CD4-positive, CD25-positive, alpha-beta regulatory T cell (primary cell): ENCODE results near the gene FGFR2. TPM values are rescaled to one million over a fixed set of nuclear protein-coding genes. Genes with fewer than 3 reads are reported as not detected.
A peak's percentile ranks its signal among the peaks of the same experiment; 100 is the strongest.

Experiments used
- ATAC-seq, 2 donors: fragments of 150-1000 bp; cut with Tn5 transposase; one replicate each; pipeline ENCODE4 v1.10.0; 2021; ENCODE audit warnings: low read depth in 2 of 2, moderate number of reproducible peaks in 2 of 2, moderate library complexity in 1 of 2
- DNase-seq, 3 donors: peaks; one replicate each; pipeline versions ENCODE4 v3.0.0 to v3.0.0-alpha.2; 2012 to 2022; ENCODE audit warnings: mixed read lengths in 1 of 3
- H3K27ac ChIP-seq: one replicate; pipeline ENCODE4 v1.7.0; 2013; ENCODE audit warnings: mild to moderate bottlenecking, low read length; ENCODE audit not compliant: insufficient read depth, poor library complexity, severe bottlenecking
- H3K27me3 ChIP-seq: one replicate; pipeline ENCODE4 v1.7.0; 2013; ENCODE audit warnings: low read length; ENCODE audit not compliant: control insufficient read depth, insufficient read depth
- H3K36me3 ChIP-seq: one replicate; pipeline ENCODE4 v1.7.0; 2013; ENCODE audit warnings: mild to moderate bottlenecking, low read length, moderate library complexity; ENCODE audit not compliant: control insufficient read depth, insufficient read depth
- H3K4me1 ChIP-seq: 2 replicates; pipeline ENCODE4 v1.7.0; 2013; ENCODE audit warnings: mild to moderate bottlenecking, low read length; ENCODE audit not compliant: insufficient read depth, control insufficient read depth, poor library complexity, severe bottlenecking
- H3K4me3 ChIP-seq: one replicate; pipeline ENCODE4 v1.7.0; 2013; ENCODE audit warnings: low read depth, mild to moderate bottlenecking, low read length, moderate library complexity
- H3K9me3 ChIP-seq, 2 experiments: 1 replicate in 1 of 2; 2 replicates in 1 of 2; pipeline ENCODE4 v1.7.0; 2013; ENCODE audit warnings: low read length in 2 of 2, mild to moderate bottlenecking in 1 of 2, moderate library complexity in 1 of 2; ENCODE audit not compliant: control insufficient read depth in 2 of 2
- H3K27ac Mint-ChIP-seq, 3 donors: one replicate each; pipeline ENCODE4 v1.8.0; 2020 to 2022; ENCODE audit warnings: mild to moderate bottlenecking in 3 of 3, mixed read lengths in 3 of 3, moderate library complexity in 2 of 3
- H3K27me3 Mint-ChIP-seq: one replicate; pipeline ENCODE4 v1.8.0; 2022; ENCODE audit warnings: mild to moderate bottlenecking, mixed read lengths
- H3K36me3 Mint-ChIP-seq: one replicate; pipeline ENCODE4 v1.8.0; 2020; ENCODE audit warnings: mixed read lengths
- H3K4me1 Mint-ChIP-seq, 4 donors: one replicate each; pipeline ENCODE4 v1.8.0; 2020 to 2022; ENCODE audit warnings: mixed read lengths in 4 of 4, mild to moderate bottlenecking in 1 of 4
- H3K4me3 Mint-ChIP-seq, 4 donors: one replicate each; pipeline ENCODE4 v1.8.0; 2020 to 2022; ENCODE audit warnings: mild to moderate bottlenecking in 4 of 4, mixed read lengths in 4 of 4, moderate library complexity in 3 of 4
- H3K9me3 Mint-ChIP-seq, 7 donors: one replicate each; pipeline ENCODE4 v1.8.0; 2020 to 2022; ENCODE audit warnings: mixed read lengths in 7 of 7, mild to moderate bottlenecking in 3 of 7, moderate library complexity in 2 of 7
- polyA plus RNA-seq, 4 donors: library from polyadenylated mRNA; unstranded; fragments of 300-500 nt; fragmentation: Illumina TruSeq; gene quantifications; one replicate each; pipeline ENCODE4 v1.2.3, GENCODE V29; 2021
- total RNA-seq: library from RNA; stranded (reverse); gene quantifications from one replicate; pipeline ENCODE4 v1.2.3, GENCODE V29; 2022

FGFR2 gene
- 3.1 TPM for total RNA-seq
- under 1 TPM; 0.32 to 0.63 (median 0.49) TPM for polyA plus RNA-seq

- peaks cover 33% of the 10 kb centered on the region for H3K27me3 ChIP-seq
- H3K4me3 ChIP-seq = no peak within 1 kb of the TSS
- peaks cover 12% of the 10 kb centered on the region for H3K4me1 ChIP-seq
- no peaks in the 10 kb centered on the region for H3K9me3 ChIP-seq
- H3K9me3 Mint-ChIP-seq = no peaks in the 10 kb centered on the region
- ATAC-seq (peak in 1 of 2 donors; percentile 16), DNase-seq (peak in 1 of 3 donors; percentile 27)
- H3K27ac ChIP-seq = no peak within 1 kb of the TSS
- peaks cover 3% of the 10 kb centered on the region for H3K36me3 Mint-ChIP-seq
- no peak within 1 kb of the TSS for H3K27ac Mint-ChIP-seq
- peak within 1 kb of the TSS in 2 of 4 donors; percentile 36 to 63 for H3K4me3 Mint-ChIP-seq
- peaks cover 57% of the 10 kb centered on the region for H3K27me3 Mint-ChIP-seq
- peaks cover 0 to 8% (median 4%) of the 10 kb centered on the region in 4 donors for H3K4me1 Mint-ChIP-seq
- H3K36me3 ChIP-seq = no peaks in the 10 kb centered on the region
These were observed at the start of gene FGFR2 for GRCh38 chr10:121598263-121599249. TSS of gene FGFR2 (minus strand) at chr10:121598444. CDS start at chr10:121593817, 4,627 bp downstream.

GRCh38 chr10:121647401-121647800, 49.2 kb upstream of the FGFR2 start:
- Mint-ChIP-seq H3K4me1 (no peaks in the 10 kb centered on the region), H3K36me3 (no peaks in the 10 kb centered on the region), H3K27me3 (no peaks in the 10 kb centered on the region), H3K4me3 (no peak overlapping the region), H3K9me3 (no peaks in the 10 kb centered on the region), H3K27ac (no peak overlapping the region)
- H3K36me3 ChIP-seq = no peaks in the 10 kb centered on the region
- no peak overlapping the region for H3K27ac ChIP-seq
- H3K4me3 ChIP-seq = no peak overlapping the region
- no peaks in the 10 kb centered on the region for H3K4me1 ChIP-seq
- no peak for DNase-seq
- ATAC-seq = no peak
- H3K9me3 ChIP-seq = no peaks in the 10 kb centered on the region
- no peaks in the 10 kb centered on the region for H3K27me3 ChIP-seq

DNA sequence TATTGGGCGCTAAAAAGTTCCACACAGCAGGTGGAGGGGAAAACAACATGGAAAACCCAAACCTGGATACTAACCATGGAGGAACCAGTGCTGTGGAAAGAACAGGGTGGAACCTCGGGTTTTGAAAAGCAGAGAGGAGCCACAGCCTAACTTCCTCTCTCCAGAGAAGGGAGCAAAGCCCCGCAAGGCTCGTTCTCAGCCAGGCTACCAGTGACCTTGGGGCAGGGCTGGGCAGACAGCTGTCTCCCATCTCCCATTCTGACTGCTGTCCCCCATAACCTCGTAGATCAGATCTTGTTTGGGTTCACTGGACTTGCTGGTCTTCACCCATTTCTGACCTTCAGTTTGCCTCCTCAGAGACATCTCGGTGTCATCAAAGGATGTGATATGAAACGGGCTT, 47.5 kb upstream of the FGFR2 start:
- Mint-ChIP-seq H3K4me3 (no peak overlapping the region), H3K27me3 (no peaks in the 10 kb centered on the region), H3K36me3 (no peaks in the 10 kb centered on the region), H3K4me1 (no peaks in the 10 kb centered on the region), H3K9me3 (peaks cover 0 to 7% (median 1%) of the 10 kb centered on the region in 7 donors), H3K27ac (no peak overlapping the region)
- Histone ChIP-seq H3K36me3 (no peaks in the 10 kb centered on the region), H3K4me1 (no peaks in the 10 kb centered on the region), H3K9me3 (no peaks in the 10 kb centered on the region), H3K27ac (no peak overlapping the region), H3K27me3 (no peaks in the 10 kb centered on the region), H3K4me3 (no peak overlapping the region)
- ATAC-seq (no peak), DNase-seq (no peak)

DNA sequence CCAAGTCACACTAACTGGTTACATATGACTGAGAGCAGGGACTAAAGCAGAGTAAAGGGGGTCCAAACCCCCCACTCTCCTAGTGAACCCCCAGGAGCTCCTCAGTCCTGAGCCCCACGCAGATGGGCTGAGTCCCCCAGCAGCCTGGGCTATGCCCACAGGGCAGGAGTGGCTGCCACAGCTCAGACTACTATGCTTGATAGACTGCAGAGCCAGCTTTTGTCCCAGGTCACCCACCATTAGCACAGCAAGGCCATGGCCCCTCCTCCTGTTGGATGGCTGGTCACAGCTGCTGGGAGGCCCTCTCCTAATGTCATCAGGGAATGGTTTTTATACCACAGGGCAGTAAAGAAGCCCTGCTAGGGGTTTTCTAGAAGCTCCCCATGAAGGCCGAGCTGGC, 46.3 kb upstream of the FGFR2 start:
- no peak for DNase-seq
- Histone ChIP-seq H3K4me3 (no peak overlapping the region), H3K4me1 (no peaks in the 10 kb centered on the region), H3K36me3 (no peaks in the 10 kb centered on the region), H3K27me3 (no peaks in the 10 kb centered on the region), H3K9me3 (no peaks in the 10 kb centered on the region), H3K27ac (no peak overlapping the region)
- no peaks in the 10 kb centered on the region for H3K4me1 Mint-ChIP-seq
- no peaks in the 10 kb centered on the region for H3K36me3 Mint-ChIP-seq
- no peaks in the 10 kb centered on the region for H3K27me3 Mint-ChIP-seq
- ATAC-seq = no peak
- no peak overlapping the region for H3K27ac Mint-ChIP-seq
- H3K9me3 Mint-ChIP-seq = peaks cover 0 to 7% (median 1%) of the 10 kb centered on the region in 7 donors
- no peak overlapping the region for H3K4me3 Mint-ChIP-seq

DNA sequence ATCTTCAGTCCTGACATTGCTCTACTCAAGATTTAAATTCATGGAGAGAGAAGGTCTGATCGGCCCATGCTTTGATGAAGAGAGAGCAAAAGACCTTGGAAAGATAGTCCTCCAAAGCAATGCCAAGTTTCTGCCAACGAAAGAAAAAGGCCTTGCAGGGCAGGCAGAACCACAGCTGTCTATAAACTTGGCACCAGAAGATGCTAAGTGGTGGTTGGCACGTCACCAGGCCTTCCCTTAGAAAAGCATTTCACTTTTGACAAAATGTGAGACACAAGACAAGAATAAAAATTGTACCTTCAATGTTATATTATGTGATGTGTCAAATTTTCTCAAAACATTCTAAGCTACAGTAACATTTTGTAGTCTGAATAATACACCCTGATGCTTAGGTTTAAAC, 42.0 kb upstream of the FGFR2 start:
- Histone ChIP-seq H3K4me1 (no peaks in the 10 kb centered on the region), H3K27ac (no peak overlapping the region), H3K36me3 (no peaks in the 10 kb centered on the region), H3K9me3 (no peaks in the 10 kb centered on the region), H3K27me3 (no peaks in the 10 kb centered on the region), H3K4me3 (no peak overlapping the region)
- H3K4me1 Mint-ChIP-seq = no peaks in the 10 kb centered on the region
- peaks cover 1 to 7% (median 3%) of the 10 kb centered on the region in 7 donors for H3K9me3 Mint-ChIP-seq
- ATAC-seq (no peak), DNase-seq (no peak)
- H3K36me3 Mint-ChIP-seq = no peaks in the 10 kb centered on the region
- H3K27ac Mint-ChIP-seq = no peak overlapping the region
- no peaks in the 10 kb centered on the region for H3K27me3 Mint-ChIP-seq
- no peak overlapping the region for H3K4me3 Mint-ChIP-seq

- Mint-ChIP-seq H3K27ac (no peak overlapping the region), H3K4me1 (no peaks in the 10 kb centered on the region), H3K4me3 (no peak overlapping the region), H3K27me3 (no peaks in the 10 kb centered on the region), H3K36me3 (no peaks in the 10 kb centered on the region), H3K9me3 (peaks cover 1 to 7% (median 3%) of the 10 kb centered on the region in 7 donors)
- ATAC-seq = no peak
- DNase-seq = no peak
- no peaks in the 10 kb centered on the region for H3K36me3 ChIP-seq
- H3K9me3 ChIP-seq = no peaks in the 10 kb centered on the region
- no peaks in the 10 kb centered on the region for H3K27me3 ChIP-seq
- no peak overlapping the region for H3K27ac ChIP-seq
- H3K4me3 ChIP-seq = no peak overlapping the region
- no peaks in the 10 kb centered on the region for H3K4me1 ChIP-seq
These were observed 41.2 kb upstream of the FGFR2 start for GRCh38 chr10:121639416-121639815.

DNA sequence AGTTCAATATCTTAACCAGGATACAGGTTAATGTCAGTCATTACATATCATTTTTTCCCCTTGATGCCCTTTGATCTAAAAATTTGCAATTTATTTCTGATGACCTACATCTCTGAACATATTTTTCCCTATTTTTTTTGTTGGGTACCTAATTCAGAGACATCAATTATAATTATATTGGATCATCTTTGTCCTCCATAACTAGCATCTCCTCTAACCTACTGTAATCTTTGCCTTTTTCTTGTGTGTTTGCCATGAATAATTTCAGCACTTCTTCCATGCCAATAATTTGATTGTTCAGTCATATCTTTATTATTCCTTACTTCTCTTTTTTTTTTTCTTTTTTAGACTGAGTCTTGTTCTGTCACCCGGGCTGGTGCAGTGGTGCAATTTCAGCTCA, 39.2 kb upstream of the FGFR2 start:
- no peaks in the 10 kb centered on the region for H3K9me3 ChIP-seq
- H3K27ac ChIP-seq = no peak overlapping the region
- H3K4me1 Mint-ChIP-seq = no peaks in the 10 kb centered on the region
- H3K27me3 Mint-ChIP-seq = no peaks in the 10 kb centered on the region
- peaks cover 1 to 7% (median 3%) of the 10 kb centered on the region in 7 donors for H3K9me3 Mint-ChIP-seq
- H3K27ac Mint-ChIP-seq = no peak overlapping the region
- H3K36me3 Mint-ChIP-seq = no peaks in the 10 kb centered on the region
- H3K36me3 ChIP-seq = no peaks in the 10 kb centered on the region
- no peaks in the 10 kb centered on the region for H3K27me3 ChIP-seq
- no peak for ATAC-seq
- DNase-seq = no peak
- H3K4me3 ChIP-seq = no peak overlapping the region
- no peak overlapping the region for H3K4me3 Mint-ChIP-seq
- H3K4me1 ChIP-seq = no peaks in the 10 kb centered on the region

GRCh38 chr10:121633056-121633455, 34.8 kb upstream of the FGFR2 start:
- Histone ChIP-seq H3K36me3 (no peaks in the 10 kb centered on the region), H3K9me3 (no peaks in the 10 kb centered on the region), H3K27me3 (no peaks in the 10 kb centered on the region), H3K27ac (no peak overlapping the region), H3K4me3 (no peak overlapping the region), H3K4me1 (no peaks in the 10 kb centered on the region)
- Mint-ChIP-seq H3K27ac (no peak overlapping the region), H3K4me3 (no peak overlapping the region), H3K36me3 (no peaks in the 10 kb centered on the region), H3K4me1 (no peaks in the 10 kb centered on the region), H3K27me3 (peaks cover 5% of the 10 kb centered on the region), H3K9me3 (peaks cover 0 to 3% (median 0%) of the 10 kb centered on the region in 7 donors)
- DNase-seq = no peak
- no peak for ATAC-seq
